Globus pallidus (tissue), 1 donor: ENCODE results near the gene DCAF12.
A peak's percentile ranks its signal among the peaks of the same experiment; 100 is the strongest.
"Not testable (repeated sequence)": the region's sequence is repeated elsewhere in the genome, so short reads cannot be mapped to it uniquely, and the experiment has no call there.

Source experiments
- DNase-seq: peaks from one replicate; pipeline ENCODE4 v3.0.0-alpha.2; 2015; ENCODE audit warnings: low spot score

The DCAF12 gene

GRCh38 chr9:34126207-34127034, at the start of gene DCAF12:
TSS of gene DCAF12 (minus strand) at chr9:34126698. CDS start at chr9:34126431, 267 bp downstream.
- DNase-seq, result peak; percentile 91

DNA sequence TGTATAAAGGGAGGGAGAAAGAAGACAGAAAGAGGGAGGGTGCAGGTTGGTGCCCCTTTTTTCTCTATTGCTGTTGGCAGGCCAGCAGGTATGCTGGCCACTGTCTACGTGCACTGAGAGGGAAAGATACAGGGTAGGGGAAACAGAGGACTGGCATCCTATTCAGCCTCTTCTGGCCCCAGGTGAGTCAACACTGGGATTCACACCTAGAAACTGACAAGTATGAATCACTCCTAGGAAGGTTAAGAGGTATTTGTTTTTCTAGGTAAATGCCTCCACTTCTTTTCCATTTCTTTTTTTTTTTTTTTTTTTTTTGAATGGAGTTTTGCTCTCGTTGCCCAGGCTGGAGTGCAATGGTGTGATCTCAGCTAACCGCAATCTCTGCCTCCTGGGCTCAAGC, 49.6 kb upstream of the DCAF12 start:
- DNase-seq, result no peak

- peak; percentile 41 for DNase-seq
These were observed 45.4 kb upstream of the DCAF12 start for GRCh38 chr9:34171753-34172535.

DNA sequence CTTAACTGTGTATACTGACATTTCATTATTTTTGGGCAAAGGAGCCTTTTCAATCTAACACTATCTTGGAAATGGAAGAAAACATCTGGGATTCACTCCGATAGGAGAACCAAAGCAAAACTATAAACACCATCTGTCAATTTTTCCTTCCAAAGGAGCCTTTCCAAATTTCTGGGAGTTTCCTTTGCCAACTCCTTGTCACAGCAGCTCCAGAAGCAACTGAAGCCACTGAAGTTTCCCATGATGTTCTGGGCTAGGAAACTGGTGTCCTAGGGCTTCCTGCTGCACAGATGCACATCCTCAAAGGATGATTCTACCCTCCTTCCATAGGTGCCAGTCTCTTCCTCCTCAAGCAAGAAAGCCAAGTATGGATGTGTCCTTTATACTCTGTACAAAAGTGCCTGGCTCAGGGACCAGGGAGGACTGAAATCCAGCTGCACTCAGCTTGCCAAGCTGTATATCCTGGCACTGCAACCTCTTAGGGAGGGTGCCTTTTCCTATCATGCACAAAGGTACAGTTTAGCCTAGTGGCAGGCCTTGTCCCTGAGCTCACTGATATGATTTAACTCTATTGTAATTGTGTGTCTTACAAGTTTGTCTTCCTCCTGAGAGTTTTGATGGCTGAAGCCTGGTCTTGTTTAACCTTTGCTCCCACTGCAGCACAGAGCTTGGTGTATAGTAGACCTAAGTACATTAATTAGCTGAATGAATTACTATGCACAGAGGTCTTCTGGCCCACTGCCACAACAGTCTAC, 43.9 kb upstream of the DCAF12 start:
- no peak for DNase-seq

- no peak for DNase-seq
These were observed 42.6 kb upstream of the DCAF12 start for GRCh38 chr9:34169125-34169524.

DNA sequence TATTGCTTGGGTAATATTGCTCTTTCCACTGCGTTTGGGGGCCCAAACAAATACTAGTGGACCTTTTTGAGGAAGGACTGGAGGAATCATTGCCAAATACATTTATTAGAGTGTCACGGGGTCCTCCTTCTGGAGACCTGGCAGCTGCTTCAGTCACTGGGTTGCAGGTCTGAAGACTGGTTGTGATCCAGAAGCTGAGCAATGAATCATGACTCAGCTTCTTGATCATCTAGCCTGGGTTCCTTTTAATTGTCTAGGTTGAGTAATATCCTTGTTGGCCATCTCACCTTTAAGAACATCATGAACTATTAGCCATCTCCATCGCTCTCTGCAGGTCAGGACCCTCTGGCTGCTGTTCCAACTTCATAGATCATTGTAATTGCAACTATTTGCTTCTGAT, 36.9 kb upstream of the DCAF12 start:
- no peak for DNase-seq

- no peak for DNase-seq
These were observed 31.9 kb upstream of the DCAF12 start for GRCh38 chr9:34158362-34158869.

- no peak for DNase-seq
These were observed 31.4 kb upstream of the DCAF12 start for GRCh38 chr9:34157898-34158297.

GRCh38 chr9:34157318-34157717, 30.8 kb upstream of the DCAF12 start:
- DNase-seq, result no peak

DNA sequence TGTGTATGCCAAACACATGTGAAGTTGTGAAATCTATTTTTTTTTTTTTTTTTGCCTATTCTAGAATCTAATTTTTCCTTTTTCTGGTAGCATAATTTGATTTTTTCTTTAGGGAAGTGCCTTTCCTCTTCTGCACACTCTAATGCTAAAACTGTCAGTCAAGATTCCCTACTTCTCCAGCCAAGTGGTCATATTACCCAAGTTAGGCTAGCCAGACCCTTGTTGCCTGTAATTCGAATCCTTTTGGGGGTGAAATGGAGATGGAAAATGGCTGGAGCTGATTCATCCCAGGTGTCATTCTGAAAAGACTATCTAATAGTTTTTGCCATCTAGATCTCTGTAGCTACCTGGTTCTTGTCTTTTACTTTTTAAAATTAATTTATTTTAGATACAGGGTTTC, 27.6 kb upstream of the DCAF12 start:
- DNase-seq, result no peak

DNA sequence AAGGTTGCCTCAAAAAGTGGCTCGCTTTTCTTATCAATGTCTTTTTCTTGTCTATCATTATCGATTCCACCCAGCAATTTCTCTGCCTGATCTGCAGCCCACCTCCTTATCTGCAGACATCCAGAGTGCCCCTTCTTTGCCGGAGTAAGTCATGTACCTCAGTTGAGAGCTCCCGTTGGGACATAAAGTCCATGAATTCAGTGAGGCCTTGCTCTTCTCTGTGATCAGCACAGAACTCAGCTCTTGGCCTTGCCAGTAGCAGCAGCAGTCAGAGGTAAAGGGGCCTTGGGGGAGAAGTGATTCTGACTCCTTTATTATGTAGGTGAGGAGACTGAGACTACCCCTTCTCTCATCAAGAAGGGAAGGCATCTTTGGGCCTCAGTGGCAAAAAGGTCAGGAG, 24.9 kb upstream of the DCAF12 start:
- no peak for DNase-seq

- no peak for DNase-seq
These were observed 18.7 kb upstream of the DCAF12 start for GRCh38 chr9:34145165-34145564.

- DNase-seq, result no peak
These were observed 16.6 kb upstream of the DCAF12 start for GRCh38 chr9:34143116-34143515.

DNA sequence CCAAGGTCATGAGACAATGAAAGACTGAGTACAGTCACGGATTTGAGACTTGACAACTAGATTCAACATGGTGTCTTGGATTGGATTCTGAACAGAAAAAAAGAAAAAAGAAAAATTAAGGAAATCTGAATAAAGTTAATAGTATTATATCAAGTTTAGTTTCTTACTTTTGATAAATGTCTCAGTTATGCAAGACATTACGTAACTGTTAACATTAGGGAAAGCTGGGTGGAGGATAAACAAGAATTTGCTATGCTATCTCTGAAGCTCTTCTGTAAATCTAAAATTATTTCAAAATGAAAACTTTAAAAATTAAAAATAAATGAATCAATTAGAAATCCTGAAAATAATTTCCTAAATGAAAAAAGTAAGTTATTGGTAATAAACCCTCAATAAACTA, 14.4 kb upstream of the DCAF12 start:
- DNase-seq, result no peak

GRCh38 chr9:34139477-34140146, 13.1 kb upstream of the DCAF12 start:
- peak; percentile 65 for DNase-seq

DNA sequence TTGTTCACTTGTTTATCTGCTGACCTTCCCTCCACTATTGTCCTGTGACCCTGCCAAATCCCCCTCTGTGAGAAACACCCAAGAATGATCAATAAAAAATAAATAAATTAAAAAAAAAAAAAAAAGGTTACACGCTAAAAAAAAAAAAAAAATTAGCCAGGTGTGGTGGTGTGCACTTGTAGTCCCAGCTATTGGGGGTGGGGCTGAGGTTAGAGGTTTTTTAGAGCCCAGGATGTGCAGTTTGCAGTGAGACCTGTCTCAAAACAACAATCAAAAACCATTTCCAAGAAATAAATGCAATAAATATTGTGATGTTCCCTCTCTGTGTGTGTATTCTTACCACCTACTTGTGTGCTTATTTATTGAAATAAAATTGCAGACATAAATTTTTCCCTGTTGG, 12.1 kb upstream of the DCAF12 start:
- DNase-seq, result not testable (repeated sequence)

DNA sequence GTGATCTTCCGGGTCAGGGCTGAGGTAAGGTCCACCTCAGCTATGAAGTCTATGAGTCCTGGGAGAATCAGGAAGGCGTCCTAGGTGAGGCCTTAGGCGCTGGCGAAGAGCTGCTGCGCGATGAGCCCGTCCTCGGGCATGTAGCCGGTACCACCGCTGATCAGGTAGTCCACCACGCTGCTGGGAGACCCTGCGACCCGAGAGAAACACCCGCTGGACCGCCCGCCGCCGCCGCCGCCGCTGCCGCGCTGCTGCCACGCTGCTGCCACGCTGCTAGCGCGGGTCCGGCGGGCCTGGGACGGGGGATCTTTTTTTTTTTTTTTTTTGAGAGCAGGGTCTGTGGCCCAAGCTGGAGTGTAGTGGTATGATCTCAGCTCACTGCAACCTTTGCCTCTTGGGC, 8.0 kb upstream of the DCAF12 start:
- DNase-seq, result no peak

GRCh38 chr9:34133436-34133949, 7.0 kb upstream of the DCAF12 start:
- no peak for DNase-seq

GRCh38 chr9:34131571-34131970, 5.1 kb upstream of the DCAF12 start:
- DNase-seq, result no peak

GRCh38 chr9:34127035-34127948, 794 bp upstream of the DCAF12 start:
- DNase-seq, result peak; percentile 10
